Stimulated activated CD8-positive, alpha-beta memory T cell treated with anti-CD3 and anti-CD28 coated beads, Interleukin-4, amount 100 ng/mL, for 1 hour (primary cell): ENCODE data around the gene CDC42BPB.
"Not testable (repeated sequence)": the region's sequence is repeated elsewhere in the genome, so short reads cannot be mapped to it uniquely, and the experiment has no call there.

Experiments
- DNase-seq, 2 donors: peaks; one replicate each; pipeline ENCODE4 v3.0.0-alpha.2; 2020; ENCODE audit warnings: low read depth in 2 of 2, low spot score in 1 of 2

Gene CDC42BPB

DNA sequence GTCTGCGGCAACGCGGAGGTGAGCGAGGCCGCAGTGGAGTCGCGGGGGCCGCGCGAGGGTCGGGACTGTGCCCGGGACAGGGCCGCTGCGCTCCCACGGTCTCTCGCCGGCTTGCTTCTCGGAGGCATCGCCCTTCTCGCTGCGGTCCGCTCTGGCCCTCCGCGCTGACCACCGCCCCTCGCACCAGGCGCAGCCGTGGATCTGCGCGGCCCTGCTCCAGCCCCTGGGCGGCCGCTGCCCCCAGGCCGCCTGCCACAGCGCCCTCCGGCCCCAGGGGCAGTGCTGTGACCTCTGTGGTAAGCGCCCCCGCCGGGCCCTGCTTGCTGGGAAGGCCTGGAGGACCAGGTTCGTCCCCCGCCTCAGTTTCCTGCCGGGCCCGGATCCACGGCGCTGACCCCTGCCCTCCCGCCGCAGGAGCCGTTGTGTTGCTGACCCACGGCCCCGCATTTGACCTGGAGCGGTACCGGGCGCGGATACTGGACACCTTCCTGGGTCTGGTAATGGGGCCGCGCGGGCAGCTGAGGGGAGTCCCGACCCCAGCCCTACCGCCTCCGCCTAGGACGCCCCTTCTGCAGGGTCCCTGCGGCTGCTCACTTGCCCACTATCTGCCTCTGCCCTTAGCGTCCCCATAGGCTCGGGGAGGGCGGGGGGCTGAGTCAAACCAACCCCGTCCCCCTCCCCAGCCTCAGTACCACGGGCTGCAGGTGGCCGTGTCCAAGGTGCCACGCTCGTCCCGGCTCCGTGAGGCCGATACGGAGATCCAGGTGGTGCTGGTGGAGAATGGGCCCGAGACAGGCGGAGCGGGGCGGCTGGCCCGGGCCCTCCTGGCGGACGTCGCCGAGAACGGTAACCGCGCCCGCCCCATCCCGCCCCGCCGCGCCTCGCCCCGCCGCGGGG lies 127.9 kb downstream of the CDC42BPB start:
- DNase-seq, result no peak

GRCh38 chr14:102928412-102929240 lies 128.7 kb downstream of the CDC42BPB start:
- peak; percentile 52 to 66 for DNase-seq

- DNase-seq, result no peak
These were observed 129.4 kb downstream of the CDC42BPB start for GRCh38 chr14:102927878-102928411.

- no peak for DNase-seq
These were observed 129.9 kb downstream of the CDC42BPB start for GRCh38 chr14:102927346-102927877.

DNA sequence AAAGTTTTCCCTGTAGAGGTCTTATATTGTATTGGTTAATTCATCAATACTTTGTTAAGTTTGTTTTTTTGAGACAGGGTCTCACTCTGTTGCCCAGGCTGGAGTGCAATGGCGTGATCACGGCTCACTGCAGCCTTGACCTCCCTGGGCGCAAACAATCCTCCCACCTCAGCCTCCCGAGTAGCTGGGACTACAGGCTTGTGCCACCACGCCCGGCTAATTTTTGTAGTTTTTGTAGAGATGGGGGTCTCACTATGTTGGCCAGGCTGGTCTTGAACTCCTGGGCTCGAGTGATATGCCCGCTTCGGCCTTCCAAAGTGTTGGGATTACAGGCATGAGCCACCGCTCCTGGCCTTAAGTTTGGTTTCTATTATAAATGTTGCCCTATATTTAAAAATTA lies 130.5 kb downstream of the CDC42BPB start:
- not testable (repeated sequence) for DNase-seq

DNA sequence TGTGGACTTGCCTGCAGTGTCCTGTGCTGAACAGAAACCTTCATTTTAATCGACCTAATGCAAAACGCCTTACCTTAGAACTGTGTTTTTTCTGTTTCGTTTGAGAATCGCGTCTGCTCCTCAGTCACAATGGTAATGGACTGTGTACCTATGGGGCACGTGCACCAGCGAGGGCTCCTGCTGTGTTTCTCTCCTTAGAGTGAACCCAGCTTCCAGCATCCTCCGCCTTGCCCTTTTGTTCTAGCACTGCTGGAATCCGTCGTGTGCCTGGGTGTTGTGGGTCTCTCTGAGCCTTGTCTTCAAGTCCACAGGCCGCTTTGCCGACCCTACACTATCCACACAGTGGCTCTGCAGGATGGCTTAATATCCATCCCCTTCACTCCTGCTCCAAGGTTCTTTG lies 131.2 kb downstream of the CDC42BPB start:
- DNase-seq, result no peak

DNA sequence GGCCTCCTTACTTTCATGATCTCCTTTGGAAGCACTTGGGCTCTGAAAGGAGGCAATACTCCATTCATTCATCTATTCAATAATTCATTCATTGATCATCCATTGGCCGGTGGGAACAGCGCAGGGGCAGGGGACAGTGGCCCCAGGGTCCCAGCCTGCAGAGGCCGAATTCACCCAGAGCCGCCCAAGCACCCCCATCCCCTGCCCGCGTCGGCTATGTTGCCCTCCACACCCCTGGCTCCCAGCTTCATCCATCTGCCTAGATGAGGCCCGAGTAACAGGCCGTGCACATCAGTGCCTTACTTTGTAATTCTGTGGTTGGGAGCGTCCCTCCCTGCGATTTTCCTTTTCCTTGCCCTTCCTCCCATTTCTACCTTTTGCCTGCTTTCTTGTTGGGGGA lies 131.7 kb downstream of the CDC42BPB start:
- no peak for DNase-seq

DNA sequence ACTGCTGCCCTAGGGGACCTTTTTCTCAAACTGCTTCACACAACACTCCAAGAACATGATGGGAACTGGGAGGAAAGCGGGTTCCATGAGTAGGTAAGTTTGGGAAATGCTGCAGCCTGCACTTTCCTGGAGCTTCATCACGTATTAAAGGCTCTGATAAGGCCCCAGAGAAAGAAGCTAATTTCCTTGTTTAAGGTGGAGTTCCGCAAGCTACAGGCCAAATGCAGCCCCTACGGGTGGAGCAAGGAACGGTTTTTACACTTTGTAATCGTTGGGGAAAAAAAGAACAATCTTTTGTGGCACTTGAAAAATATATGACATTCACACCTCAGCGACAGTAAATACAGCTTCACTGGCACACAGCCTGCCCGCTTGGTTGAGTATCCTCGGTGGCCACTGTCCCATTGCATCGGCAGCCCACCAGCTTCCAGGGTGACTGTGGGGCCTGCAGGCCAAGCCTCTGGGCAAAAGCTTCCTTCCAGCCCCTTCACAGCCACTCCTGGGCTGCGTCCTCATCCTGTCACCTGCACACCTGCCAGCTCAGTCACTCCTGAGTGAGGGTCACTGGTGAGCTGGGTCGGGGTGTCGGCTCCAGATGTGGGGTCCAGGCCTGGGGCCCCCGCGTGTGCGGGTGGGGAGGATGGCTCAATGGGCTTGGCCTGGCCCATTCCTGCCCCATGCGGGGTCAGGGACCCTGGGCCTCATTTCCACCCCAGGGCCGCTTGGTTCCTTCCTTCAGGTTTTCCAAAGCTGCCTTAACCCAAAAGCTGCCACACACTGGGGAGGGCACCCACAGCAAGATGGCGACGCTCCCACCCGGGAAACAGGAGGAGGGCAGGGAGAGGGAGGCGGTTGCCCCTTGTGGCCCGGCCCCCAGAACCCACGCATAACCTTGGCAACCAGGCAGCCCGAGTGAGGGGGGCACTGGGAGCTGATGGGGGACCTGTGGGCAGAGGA lies 132.4 kb downstream of the CDC42BPB start:
- no peak for DNase-seq

GRCh38 chr14:102923925-102924486 lies 133.3 kb downstream of the CDC42BPB start:
- DNase-seq, result no peak

GRCh38 chr14:102923201-102923924 lies 134.0 kb downstream of the CDC42BPB start:
- no peak for DNase-seq

DNA sequence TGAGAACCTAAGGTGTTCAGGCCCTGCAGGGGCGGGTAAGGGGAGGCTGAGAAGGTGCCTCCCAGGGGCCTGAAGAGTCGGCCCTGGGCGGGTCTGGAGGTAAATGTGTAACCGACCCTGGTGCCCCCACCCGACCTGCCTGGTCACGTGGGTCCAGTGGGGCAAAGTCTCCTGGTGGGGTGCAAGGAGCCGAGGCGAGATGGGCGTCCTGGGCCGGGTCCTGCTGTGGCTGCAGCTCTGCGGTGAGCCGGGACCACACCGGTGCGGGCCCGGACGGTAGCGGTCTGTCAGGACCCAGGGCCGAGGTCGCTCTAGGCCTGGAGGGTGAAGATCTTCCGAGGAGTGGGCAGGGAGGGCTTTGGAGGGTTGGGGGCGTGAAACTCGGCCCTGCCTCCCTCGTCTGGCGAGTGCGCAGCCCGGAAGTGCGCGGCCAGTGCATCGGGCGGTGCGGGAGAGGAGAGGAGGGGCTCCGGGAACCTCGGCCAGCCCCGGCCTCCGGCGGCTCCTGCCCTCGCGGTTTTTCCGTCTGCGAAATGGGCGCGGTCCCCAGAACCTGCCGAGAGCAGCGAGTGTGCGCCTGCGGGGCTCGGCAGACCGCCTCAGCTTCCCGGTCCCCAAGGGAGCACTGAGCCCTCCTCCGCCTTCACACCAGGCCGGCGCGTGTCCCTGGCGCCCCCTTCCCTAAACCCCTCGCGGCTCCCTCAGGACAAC lies 134.7 kb downstream of the CDC42BPB start, which contains the start of gene AMN:
Gene AMN (plus strand): TSS at position 174 of the 711 bp plus-strand sequence. CDS start 26 bp downstream, at position 200.
- no peak for DNase-seq

GRCh38 chr14:102920998-102921304 lies 136.4 kb downstream of the CDC42BPB start:
- no peak for DNase-seq

GRCh38 chr14:102920273-102920997 lies 136.9 kb downstream of the CDC42BPB start:
- no peak for DNase-seq

- DNase-seq, result no peak
These were observed 138.9 kb downstream of the CDC42BPB start for GRCh38 chr14:102918438-102918837.

GRCh38 chr14:102917469-102918211 lies 139.7 kb downstream of the CDC42BPB start:
- DNase-seq, result peak; percentile 33 to 37

DNA sequence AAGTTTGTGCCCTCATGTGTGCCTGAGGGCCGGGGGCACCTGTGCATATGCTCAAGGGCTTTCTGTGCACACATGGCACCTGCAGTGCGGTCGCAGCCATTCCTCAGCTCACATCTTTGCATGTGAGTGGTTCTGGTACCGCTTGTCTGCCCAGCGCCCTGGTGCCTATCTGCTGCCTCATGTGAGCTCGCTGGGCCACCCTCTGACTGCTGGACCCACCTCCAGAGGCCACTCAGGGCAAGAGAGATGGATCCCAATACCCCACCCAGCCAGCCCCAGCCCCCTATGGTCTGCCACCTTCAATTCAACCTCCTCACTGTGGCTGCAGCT lies 140.3 kb downstream of the CDC42BPB start:
- no peak for DNase-seq

GRCh38 chr14:102916347-102917055 lies 140.8 kb downstream of the CDC42BPB start:
- DNase-seq, result no peak
